CD14-positive monocyte (primary cell): ENCODE results near the gene OPTC. TPM values are rescaled to one million over a fixed set of nuclear protein-coding genes. Genes with fewer than 3 reads are reported as not detected.

Source experiments
- DNase-seq, 3 donors: peaks; one replicate each; pipeline ENCODE4 v3.0.0-alpha.2; 2011 to 2022
- H2AFZ ChIP-seq: 2 replicates; pipeline ENCODE4 v1.6.0; 2012; ENCODE audit warnings: mild to moderate bottlenecking, low read depth, low read length, inconsistent platforms; ENCODE audit not compliant: insufficient read depth, poor library complexity, severe bottlenecking
- H3K27ac ChIP-seq, 2 donors: 1 replicate in 1 of 2; 2 replicates in 1 of 2; pipeline ENCODE4 v1.5.1; 2012 to 2013; ENCODE audit warnings: low read length in 2 of 2, control low read depth in 1 of 2, inconsistent platforms in 1 of 2, low read depth in 1 of 2, mild to moderate bottlenecking in 1 of 2
- H3K27me3 ChIP-seq, 2 donors: one replicate each; pipeline versions ENCODE4 v1.6.0 to v1.6.1; 2011 to 2013; ENCODE audit warnings: low read length in 2 of 2; ENCODE audit not compliant: control insufficient read depth in 2 of 2, insufficient read depth in 2 of 2
- H3K36me3 ChIP-seq, 2 donors: replicated peaks in 1 of 2; 1 replicate in 1 of 2; 2 replicates in 1 of 2; pipeline versions ENCODE4 v1.5.1 to v1.6.1; 2012 to 2013; ENCODE audit warnings: low read length in 2 of 2, control low read depth in 1 of 2, inconsistent platforms in 1 of 2, mild to moderate bottlenecking in 1 of 2; ENCODE audit not compliant: insufficient read depth in 2 of 2, control insufficient read depth in 1 of 2
- H3K4me1 ChIP-seq, 2 donors: 1 replicate in 1 of 2; 2 replicates in 1 of 2; pipeline versions ENCODE4 v1.5.1 to v1.6.1; 2012 to 2013; ENCODE audit warnings: low read length in 2 of 2, control low read depth in 1 of 2, inconsistent platforms in 1 of 2, mild to moderate bottlenecking in 1 of 2, moderate library complexity in 1 of 2; ENCODE audit not compliant: insufficient read depth in 2 of 2, control insufficient read depth in 1 of 2
- H3K4me2 ChIP-seq: replicated peaks from 2 replicates; pipeline ENCODE3; 2012; ENCODE audit warnings: low read length, moderate library complexity, mild to moderate bottlenecking; ENCODE audit not compliant: poor library complexity, severe bottlenecking; ENCODE audit errors: extremely low read depth
- H3K4me3 ChIP-seq, 3 experiments: fragments of 200-600 bp in 1 of 3; sonication (generic) in 1 of 3; replicated peaks in 1 of 3; 1 replicate in 2 of 3; 2 replicates in 1 of 3; pipeline ENCODE4 v1.5.1; 2011 to 2013; ENCODE audit warnings: low read length in 3 of 3, mild to moderate bottlenecking in 3 of 3, control low read depth in 2 of 3, low read depth in 2 of 3, inconsistent platforms in 1 of 3, moderate library complexity in 1 of 3
- H3K79me2 ChIP-seq: 2 replicates; pipeline ENCODE4 v1.6.0; 2012; ENCODE audit warnings: mild to moderate bottlenecking, control low read depth, inconsistent platforms, low read length, moderate library complexity; ENCODE audit not compliant: insufficient read depth
- H3K9ac ChIP-seq: 2 replicates; pipeline ENCODE4 v1.6.0; 2017; ENCODE audit warnings: low read length, mild to moderate bottlenecking; ENCODE audit not compliant: insufficient read depth, poor library complexity, severe bottlenecking
- H3K9me3 ChIP-seq, 2 donors: replicated peaks in 1 of 2; 1 replicate in 1 of 2; 2 replicates in 1 of 2; pipeline versions ENCODE4 v1.5.1 to v1.6.1; 2012 to 2013; ENCODE audit warnings: low read length in 2 of 2, control low read depth in 1 of 2; ENCODE audit not compliant: control insufficient read depth in 1 of 2, insufficient read depth in 1 of 2
- H4K20me1 ChIP-seq: 2 replicates; pipeline ENCODE4 v1.6.0; 2012; ENCODE audit warnings: mild to moderate bottlenecking, low read length, control low read depth, moderate library complexity; ENCODE audit not compliant: insufficient read depth
- H3K27ac Mint-ChIP-seq, 7 donors: one replicate each; pipeline ENCODE4 v1.8.0; 2020; ENCODE audit warnings: mild to moderate bottlenecking in 7 of 7, mixed read lengths in 7 of 7, moderate library complexity in 6 of 7, inconsistent platforms in 2 of 7
- H3K27me3 Mint-ChIP-seq, 3 donors: one replicate each; pipeline ENCODE4 v1.8.0; 2021 to 2022; ENCODE audit warnings: low read depth in 3 of 3, mild to moderate bottlenecking in 3 of 3, mixed read lengths in 3 of 3, moderate library complexity in 3 of 3, inconsistent platforms in 1 of 3
- H3K36me3 Mint-ChIP-seq, 2 donors: one replicate each; pipeline ENCODE4 v1.8.0; 2020; ENCODE audit warnings: mixed read lengths in 2 of 2, inconsistent platforms in 1 of 2, mild to moderate bottlenecking in 1 of 2
- H3K4me1 Mint-ChIP-seq: one replicate; pipeline ENCODE4 v1.8.0; 2020; ENCODE audit warnings: mild to moderate bottlenecking, mixed read lengths
- H3K4me3 Mint-ChIP-seq, 2 donors: one replicate each; pipeline ENCODE4 v1.8.0; 2020; ENCODE audit warnings: mild to moderate bottlenecking in 2 of 2, mixed read lengths in 2 of 2, moderate library complexity in 1 of 2
- H3K9me3 Mint-ChIP-seq, 7 donors: one replicate each; pipeline ENCODE4 v1.8.0; 2020 to 2022; ENCODE audit warnings: mixed read lengths in 7 of 7, mild to moderate bottlenecking in 6 of 7, moderate library complexity in 6 of 7, inconsistent platforms in 2 of 7
- CTCF ChIP-seq: fragments of 200-600 bp; IDR thresholded peaks from one replicate; pipeline ENCODE4 v1.8.0; 2022; ENCODE audit warnings: antibody characterized with exemption, mild to moderate bottlenecking
- WGBS: methylation state at CpG from one replicate; pipeline ENCODE4 v1.1.5; 2013; ENCODE audit warnings: missing lambda C conversion rate; ENCODE audit not compliant: insufficient coverage; 5-methylcytosine and 5-hydroxymethylcytosine counted together
- intact Hi-C, 2 donors: fragments of 100-400 bp; cut with micrococcal nuclease; formaldehyde crosslinking; loops; one replicate each; pipeline versions ENCODE4 v1.15.0 to v1.15.1; 2023
- polyA plus RNA-seq, 3 donors: library from polyadenylated mRNA; depleted of rRNA in 1 of 3; unstranded in 2 of 3; stranded (reverse) in 1 of 3; fragments of 300-500 nt in 2 of 3; fragments of >200 nt in 1 of 3; fragmentation: Illumina TruSeq in 2 of 3; gene quantifications; 1 replicate in 2 of 3; 2 replicates in 1 of 3; pipeline ENCODE4 v1.2.3, GENCODE V29; 2012 to 2021

The OPTC gene
- polyA plus RNA-seq, 3 donors, result not detected

GRCh38 chr1:203512517-203512847 lies 18.5 kb downstream of the OPTC start:
- intact Hi-C loops, result loop anchor here (5.0 kb wide), 2 partner anchors 115 to 125 kb away; partner anchors contain the start of gene ATP2B4 (in 1 of the 2)
- no peak overlapping the region for H2AFZ ChIP-seq
- no peaks in the 10 kb centered on the region for H3K36me3 ChIP-seq
- H3K79me2 ChIP-seq, result no peaks in the 10 kb centered on the region
- Mint-ChIP-seq H3K4me3 (peak overlapping the region; percentile 17 to 51), H3K27me3 (peaks cover 4 to 14% (median 5%) of the 10 kb centered on the region in 3 donors), H3K27ac (peak overlapping the region; percentile 69 to 98 (median 95)), H3K36me3 (no peaks in the 10 kb centered on the region), H3K4me1 (peaks cover 34% of the 10 kb centered on the region), H3K9me3 (no peaks in the 10 kb centered on the region)
- no peaks in the 10 kb centered on the region for H3K9me3 ChIP-seq
- WGBS, result 60% methylated on average over 1 of the region's 1 CpG
- DNase-seq, result no peak
- TF ChIP-seq CTCF, result no peak
- H3K9ac ChIP-seq, result peak overlapping the region; percentile 31
- peaks cover 21 to 23% of the 10 kb centered on the region in 2 donors for H3K4me1 ChIP-seq
- peak overlapping the region; percentile 60 to 61 for H3K27ac ChIP-seq
- no peak overlapping the region for H3K4me3 ChIP-seq
- no peaks in the 10 kb centered on the region for H3K27me3 ChIP-seq
- H4K20me1 ChIP-seq, result no peaks in the 10 kb centered on the region
- no peak overlapping the region for H3K4me2 ChIP-seq

GRCh38 chr1:203512848-203513584 lies 19.1 kb downstream of the OPTC start:
- Mint-ChIP-seq H3K27ac (peak overlapping the region; percentile 69 to 98 (median 95)), H3K27me3 (peaks cover 4 to 14% (median 5%) of the 10 kb centered on the region in 3 donors), H3K4me3 (peak overlapping the region; percentile 17 to 63), H3K4me1 (peaks cover 34% of the 10 kb centered on the region), H3K36me3 (no peaks in the 10 kb centered on the region), H3K9me3 (no peaks in the 10 kb centered on the region)
- peak overlapping the region; percentile 60 to 61 for H3K27ac ChIP-seq
- no peaks in the 10 kb centered on the region for H3K79me2 ChIP-seq
- H3K9me3 ChIP-seq, result no peaks in the 10 kb centered on the region
- H3K4me3 ChIP-seq, result no peak overlapping the region
- no peak overlapping the region for H2AFZ ChIP-seq
- intact Hi-C loops, result loop anchor here (5.0 kb wide), 2 partner anchors 114 to 124 kb away; partner anchors contain the start of gene ATP2B4 (in 1 of the 2)
- no peak overlapping the region for H3K4me2 ChIP-seq
- no peaks in the 10 kb centered on the region for H3K27me3 ChIP-seq
- no peaks in the 10 kb centered on the region for H4K20me1 ChIP-seq
- peak overlapping the region; percentile 31 for H3K9ac ChIP-seq
- peak; percentile 94 to 97 (median 96) for DNase-seq
- no peaks in the 10 kb centered on the region for H3K36me3 ChIP-seq
- peaks cover 21 to 23% of the 10 kb centered on the region in 2 donors for H3K4me1 ChIP-seq
- no peak for TF ChIP-seq CTCF
- 0% methylated on average over 4 of the region's 10 CpGs for WGBS
